Measurements from ENCODE around the gene ABHD12.
"Not testable (repeated sequence)": the region's sequence is repeated elsewhere in the genome, so short reads cannot be mapped to it uniquely, and the experiment has no call there.

Gene ABHD12
- total RNA-seq, result 24.3 to 31.2 reads per million in 2 donors

- DNase-seq, result peak; percentile 85 to 98 (median 92)
Measured at GRCh38 chr20:25390538-25391528, at the start of gene ABHD12. ABHD12 (minus strand) TSS chr20:25390835; CDS start chr20:25390703, 132 bp downstream.

DNA sequence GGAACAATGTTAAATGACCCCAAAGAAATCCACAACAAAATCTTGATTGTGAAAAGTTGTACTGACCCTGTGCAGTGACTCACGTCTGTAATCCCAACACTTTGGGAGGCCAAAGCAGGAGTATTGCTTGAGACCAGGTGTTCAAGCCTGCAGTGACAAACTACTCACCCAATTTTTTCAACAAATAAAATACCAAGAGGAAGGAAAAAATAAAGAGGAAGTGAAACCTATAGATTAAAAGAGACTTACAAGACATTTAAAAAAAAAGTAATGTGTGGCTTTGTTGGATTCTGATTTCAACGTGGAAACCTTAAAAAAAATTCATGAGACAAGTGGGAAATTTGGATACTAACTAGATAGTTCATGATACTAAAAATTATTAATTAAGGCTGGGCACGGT, 48.7 kb upstream of the ABHD12 start:
- DNase-seq, result no peak

DNA sequence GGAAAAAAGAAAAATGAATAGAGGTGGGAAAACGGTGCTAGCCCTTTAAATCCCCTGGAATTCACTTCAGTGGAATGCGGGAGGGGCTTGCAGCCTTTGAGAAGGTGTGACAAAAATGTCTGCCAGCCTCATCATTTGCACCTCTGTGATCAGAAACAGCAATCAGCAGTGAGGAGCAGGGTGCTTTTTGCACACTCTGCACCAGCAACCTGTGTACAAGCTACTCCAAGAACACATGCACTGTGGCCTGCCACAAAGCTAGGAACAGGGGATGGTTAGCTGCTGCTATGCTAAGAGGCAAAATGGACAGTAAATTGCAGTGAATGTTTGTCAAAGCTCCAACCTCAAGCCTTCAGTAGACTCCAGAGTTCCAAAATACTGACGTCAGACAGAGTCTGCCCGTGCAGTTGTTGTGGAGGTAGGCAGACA, 46.5 kb upstream of the ABHD12 start:
- DNase-seq, result no peak

GRCh38 chr20:25424536-25424935, 33.9 kb upstream of the ABHD12 start:
- DNase-seq, result no peak

GRCh38 chr20:25422032-25422431, 31.4 kb upstream of the ABHD12 start:
- DNase-seq, result no peak

DNA sequence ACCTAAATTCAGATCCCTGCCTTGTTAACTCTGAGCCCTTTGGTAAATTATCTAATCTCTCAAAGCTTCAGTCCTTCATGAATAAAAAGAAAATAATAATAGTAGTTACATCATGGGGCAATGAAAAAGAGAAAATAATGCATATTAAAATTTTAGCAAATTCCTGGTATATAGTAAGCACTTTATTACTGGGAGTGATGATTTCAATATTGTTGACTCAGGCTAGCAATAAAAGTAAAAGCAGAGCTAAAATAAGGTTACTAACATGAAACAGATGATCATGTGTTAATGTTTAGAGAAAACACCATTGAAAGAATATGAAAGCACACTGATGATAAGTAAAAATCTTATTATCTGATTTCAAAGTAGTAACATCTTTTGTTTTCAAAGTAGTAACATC, 30.5 kb upstream of the ABHD12 start:
- no peak for DNase-seq

DNA sequence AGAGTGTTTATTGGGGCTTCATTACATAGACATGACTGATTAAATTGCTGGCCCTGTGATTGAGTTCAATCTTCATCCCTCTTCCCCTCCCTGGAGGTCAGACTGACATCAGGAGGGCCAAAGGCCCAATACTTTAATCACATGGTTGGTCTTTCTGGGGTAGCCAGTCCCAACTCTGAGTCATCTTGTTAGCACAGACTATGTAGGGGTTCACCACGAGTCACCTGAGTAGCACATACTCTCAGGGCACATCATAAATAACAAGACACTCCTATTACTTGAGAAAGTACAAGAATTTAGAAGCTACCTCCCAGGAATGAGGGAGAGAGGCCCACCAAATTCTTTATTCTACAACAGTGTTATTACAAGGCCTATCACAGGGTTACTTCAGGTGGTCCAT, 28.1 kb upstream of the ABHD12 start:
- DNase-seq, result no peak

- no peak for DNase-seq
Measured at GRCh38 chr20:25408890-25409289, 18.3 kb upstream of the ABHD12 start.

DNA sequence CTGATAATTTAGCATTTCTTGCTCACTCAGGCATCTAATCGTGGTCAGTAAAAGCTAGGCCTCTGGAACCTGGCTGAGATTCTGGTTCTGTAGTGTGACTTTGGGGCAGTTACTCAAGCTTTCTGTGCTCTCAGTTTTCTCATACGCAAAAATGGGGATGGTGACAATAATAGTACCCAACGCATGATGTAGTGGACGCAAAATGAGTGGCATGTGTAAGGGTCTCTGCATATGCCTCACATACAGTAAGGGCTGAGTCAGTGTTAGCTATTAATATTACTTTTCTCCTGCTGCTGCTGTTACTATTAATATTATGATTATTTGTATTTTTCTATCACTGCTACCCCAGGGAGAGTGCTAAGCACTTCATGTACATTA, 17.5 kb upstream of the ABHD12 start:
- DNase-seq, result peak in 1 of 5 experiments; percentile 32

DNA sequence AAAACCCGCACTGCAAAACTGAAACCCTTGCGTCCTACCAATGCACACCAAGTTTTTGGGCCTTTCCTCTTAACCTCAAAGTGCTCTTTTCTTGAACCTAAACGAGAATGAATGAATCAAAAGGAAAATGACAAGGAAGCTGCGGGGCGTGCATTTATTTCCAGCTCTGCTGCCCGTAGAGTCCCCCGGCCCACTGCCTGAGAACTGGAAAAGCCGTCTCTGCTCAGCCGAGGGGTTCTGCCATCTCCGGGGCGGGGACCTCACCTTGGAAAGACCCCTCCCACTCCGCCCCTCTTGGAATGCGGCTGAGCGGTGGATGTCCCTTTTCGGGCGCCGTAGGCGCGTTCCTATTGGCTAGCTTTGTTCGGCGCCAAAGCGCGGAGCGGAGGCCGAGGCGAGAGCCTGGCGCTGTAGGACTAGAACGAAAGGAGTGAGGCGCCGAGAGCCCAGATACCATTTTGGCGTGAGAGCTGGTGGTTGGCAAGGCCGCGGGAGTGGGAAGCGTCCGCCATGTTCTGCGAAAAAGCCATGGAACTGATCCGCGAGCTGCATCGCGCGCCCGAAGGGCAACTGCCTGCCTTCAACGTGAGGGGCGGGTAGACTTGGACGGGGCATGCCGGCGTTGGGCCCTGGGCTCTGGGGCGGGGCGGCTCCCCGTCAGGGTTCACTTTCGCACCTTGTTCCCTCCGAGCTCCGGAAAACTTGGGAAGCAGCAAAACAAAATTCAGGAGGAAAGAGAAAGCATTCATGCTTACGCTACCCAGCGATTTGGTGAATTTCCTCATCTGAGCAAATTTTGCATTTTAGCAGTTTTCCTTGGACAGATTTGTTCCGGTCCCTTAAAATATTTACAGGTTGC, 16.9 kb upstream of the ABHD12 start, which contains the start of gene GINS1:
Gene GINS1, plus strand, starts transcription at position 363 of the 859 bp plus-strand sequence. Its CDS starts 148 bp downstream, at position 511.
- peak; percentile 53 to 88 (median 64) for DNase-seq

- peak in 1 of 5 experiments; percentile 33 for DNase-seq
Measured at GRCh38 chr20:25402583-25402982, 11.9 kb upstream of the ABHD12 start.

- DNase-seq, result not testable (repeated sequence)
Measured at GRCh38 chr20:25400291-25400732, 9.7 kb upstream of the ABHD12 start.

DNA sequence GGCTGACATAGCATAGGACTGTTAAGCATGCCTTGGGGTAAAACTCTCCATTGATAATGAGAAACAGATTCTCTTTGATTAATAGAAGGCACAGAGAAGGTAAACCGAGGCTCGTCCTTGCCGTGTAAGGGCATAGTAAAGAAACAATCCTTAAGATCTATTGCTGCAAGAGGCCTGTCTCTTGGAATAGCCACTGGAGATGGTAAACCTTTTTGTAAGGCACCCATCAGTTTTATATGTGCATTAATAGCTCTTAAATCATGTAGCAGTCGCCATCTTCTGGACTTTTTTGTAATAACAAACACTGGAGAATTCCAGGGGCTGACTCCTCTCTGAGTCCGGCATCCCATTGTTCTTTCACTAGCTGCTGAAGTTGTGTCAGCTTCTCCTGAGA, 8.4 kb upstream of the ABHD12 start:
- DNase-seq, result peak in 2 of 5 experiments; percentile 17 to 46

- no peak for DNase-seq
Measured at GRCh38 chr20:25398376-25399036, 7.9 kb upstream of the ABHD12 start.

GRCh38 chr20:25397821-25398220, 7.2 kb upstream of the ABHD12 start:
- no peak for DNase-seq

GRCh38 chr20:25397096-25397495, 6.5 kb upstream of the ABHD12 start:
- DNase-seq, result no peak

DNA sequence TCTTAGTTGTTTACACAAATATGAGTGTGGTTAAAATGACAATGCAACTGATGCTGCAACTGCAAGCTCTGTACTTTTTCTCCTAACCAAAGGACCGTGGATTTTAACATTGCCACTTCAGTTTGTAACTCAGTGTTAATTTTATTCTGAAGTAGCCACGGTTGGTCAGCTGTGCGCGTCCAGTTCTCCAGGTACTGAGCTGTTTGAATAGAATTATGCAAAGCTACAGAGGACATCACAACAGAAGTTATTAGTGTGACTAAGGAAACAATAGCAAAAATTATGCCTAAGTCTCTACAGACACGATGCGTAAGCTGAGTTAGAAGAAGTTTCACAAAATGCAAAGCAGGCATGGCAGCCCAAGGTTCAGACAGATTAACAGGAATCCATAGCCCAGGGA, 4.4 kb upstream of the ABHD12 start:
- DNase-seq, result no peak

DNA sequence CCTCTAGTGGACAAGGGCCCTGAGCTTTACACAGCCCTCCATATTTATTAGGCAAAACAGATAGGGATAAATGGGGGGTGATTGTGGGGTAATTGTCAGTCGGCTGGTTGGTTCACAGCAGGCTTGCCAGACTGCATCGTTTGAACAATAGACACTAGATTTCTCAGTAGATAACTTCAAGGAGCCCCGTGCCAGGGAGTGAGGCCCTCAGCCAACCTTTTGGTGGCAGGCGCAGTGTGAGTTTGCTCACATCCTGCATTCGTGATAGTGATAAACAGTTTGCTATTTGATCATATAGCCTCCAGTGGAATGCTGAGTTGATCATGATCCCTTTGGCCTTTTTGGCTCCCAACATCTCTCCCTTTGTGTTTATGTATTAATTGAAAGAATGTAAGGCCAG, 3.6 kb upstream of the ABHD12 start:
- DNase-seq, result peak in 1 of 5 experiments; percentile 45

DNA sequence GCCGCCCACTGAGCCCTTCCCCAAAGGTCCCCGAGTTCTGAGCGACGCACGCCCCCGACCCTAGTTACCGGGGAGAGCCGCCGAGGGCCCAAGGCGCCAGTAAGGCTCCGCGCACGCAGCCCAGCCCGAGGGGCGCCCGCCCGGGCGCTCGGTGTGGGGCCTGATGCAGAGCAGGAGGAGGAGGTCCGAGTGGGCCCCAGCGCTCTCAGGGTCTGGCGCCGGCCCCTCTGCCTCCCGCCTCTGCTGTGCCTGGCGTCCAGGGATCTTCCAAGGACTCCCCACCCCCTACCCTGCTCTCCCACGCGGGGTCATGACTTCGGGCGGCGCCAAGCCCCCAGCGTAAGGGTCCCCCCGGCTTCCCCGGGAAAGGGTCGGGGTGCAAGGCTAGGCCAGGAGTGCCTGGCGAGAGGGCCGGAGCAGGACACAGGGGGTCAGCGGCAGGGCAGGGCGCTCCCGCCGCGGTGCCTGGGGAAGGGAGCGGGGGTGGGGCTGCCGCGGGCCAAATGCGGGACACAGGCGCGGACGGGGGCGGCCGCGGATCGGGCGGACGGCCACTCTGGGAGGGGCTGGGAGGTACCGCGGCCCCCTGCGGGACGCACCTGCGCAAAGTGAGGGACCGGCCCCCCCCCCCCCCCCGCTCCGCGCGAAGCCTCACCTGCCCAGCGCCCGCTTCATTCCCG, 637 bp downstream of the ABHD12 start:
- peak in 4 of 5 experiments; percentile 2 to 35 (median 6) for DNase-seq

- DNase-seq, result no peak
Measured at GRCh38 chr20:25389401-25389857, 1.2 kb downstream of the ABHD12 start.

DNA sequence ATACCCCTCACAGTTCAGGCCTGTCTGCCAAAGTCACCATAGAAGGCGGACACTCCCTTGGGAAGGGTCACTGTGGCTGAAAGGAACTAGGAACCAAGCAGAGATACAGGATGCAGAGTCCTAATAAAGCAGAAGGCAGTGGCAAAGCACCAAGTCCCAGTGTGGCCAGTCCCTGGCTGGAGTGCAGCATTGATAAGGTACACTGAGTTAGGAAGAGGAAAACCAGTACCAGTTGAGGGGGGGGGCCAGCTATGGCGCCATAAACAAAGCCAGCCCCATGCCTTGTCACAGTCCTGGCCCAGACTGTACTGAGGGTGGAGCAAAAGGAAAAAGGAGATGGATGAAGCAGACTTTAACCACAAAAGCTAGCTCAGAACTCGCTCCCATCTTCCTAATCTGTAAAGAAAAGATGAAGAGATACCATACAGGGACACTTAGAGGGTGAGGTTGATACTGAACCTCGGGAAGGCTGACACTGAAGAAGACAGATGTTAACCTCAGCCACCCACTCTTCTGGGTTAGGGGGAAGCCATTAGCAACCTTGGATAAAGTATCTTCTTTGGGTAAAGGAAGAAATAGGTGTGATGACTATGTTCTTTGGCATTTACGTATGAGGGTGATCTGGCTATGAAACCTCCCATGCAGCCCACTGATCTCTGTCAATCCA, 7.8 kb downstream of the ABHD12 start:
- no peak for DNase-seq

Measured in T-helper 2 cell (primary cell).